ENCODE results near the gene ABR. TPM values are rescaled to one million over a fixed set of nuclear protein-coding genes. Genes with fewer than 3 reads are reported as not detected.

Gene ABR
- total and polyA plus RNA-seq, 4 donors, result 2.7 to 12.9 (median 6.8) TPM

DNA sequence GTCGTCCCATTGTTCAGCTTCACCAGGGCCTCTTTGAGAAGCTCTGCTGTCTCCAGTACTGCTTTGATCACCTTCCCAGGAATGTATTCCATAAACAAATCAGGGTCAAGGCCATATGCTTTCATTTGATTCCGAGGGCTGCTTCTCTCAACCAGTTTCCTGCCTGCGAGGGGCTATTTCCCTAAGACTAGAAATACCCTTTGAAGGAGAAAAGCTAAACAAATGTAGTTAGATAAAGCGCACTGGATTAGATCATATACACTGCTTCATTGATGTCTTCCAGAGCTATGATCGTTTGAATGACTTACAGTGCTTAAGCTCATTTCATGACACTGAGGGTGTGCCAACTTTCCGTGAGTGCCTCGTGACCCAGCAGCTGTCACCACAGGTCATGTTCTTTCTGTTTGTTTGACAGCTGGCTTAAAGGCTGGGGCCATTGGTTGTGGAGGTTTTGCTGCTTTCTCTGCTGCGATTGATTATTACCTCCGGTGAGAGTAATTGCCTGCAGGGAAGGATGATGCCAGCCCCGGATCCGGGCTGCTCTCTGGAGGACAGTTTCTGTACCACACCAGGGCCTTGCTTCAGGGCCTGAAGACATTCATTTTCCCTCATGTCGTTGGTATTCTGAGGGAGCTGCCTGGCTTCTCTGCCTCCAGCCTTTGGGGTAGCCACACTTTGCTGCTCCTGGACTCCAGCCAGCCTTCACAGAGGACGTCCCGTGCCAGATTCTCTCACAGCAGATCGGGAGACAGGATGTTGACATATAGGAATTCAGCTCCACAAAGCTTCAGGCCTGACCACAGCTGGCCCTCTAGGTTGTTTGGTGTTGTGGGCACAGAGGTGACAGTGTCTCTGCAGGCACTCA lies 179.0 kb downstream of the ABR start (continued):
- TF ChIP-seq, protein P1, sequence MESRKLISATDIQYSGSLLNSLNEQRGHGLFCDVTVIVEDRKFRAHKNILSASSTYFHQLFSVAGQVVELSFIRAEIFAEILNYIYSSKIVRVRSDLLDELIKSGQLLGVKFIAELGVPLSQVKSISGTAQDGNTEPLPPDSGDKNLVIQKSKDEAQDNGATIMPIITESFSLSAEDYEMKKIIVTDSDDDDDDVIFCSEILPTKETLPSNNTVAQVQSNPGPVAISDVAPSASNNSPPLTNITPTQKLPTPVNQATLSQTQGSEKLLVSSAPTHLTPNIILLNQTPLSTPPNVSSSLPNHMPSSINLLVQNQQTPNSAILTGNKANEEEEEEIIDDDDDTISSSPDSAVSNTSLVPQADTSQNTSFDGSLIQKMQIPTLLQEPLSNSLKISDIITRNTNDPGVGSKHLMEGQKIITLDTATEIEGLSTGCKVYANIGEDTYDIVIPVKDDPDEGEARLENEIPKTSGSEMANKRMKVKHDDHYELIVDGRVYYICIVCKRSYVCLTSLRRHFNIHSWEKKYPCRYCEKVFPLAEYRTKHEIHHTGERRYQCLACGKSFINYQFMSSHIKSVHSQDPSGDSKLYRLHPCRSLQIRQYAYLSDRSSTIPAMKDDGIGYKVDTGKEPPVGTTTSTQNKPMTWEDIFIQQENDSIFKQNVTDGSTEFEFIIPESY (IDR thresholded peaks at IDR 0.05), result no peak

DNA sequence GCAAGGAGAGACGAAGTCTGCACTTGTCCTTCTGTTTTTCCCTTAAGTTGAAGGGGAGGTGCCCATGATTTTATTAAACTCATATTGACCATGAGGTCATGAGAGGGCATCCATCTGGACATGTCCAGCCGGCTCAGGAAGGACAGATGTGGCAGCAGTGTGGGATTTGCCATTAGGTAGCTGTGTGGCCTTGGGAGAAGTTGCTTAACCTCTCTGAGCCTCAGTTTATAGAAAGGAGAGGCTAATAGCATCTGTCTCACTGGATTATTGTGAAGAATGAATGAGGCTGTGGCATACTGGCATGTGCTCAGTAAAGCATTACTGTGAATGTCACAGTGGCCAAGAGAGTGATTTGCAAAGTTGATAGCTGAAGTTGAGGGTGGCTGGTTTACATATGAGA lies 181.7 kb downstream of the ABR start:
- Histone ChIP-seq H3K4me1 (ENCODE audit: control insufficient read depth in 4 of 4, insufficient read depth in 4 of 4, low read length in 3 of 4) (peaks cover 2 to 35% (median 32%) of the 10 kb centered on the region in 4 donors), H3K27ac (ENCODE audit: low read depth in 1 of 2, low read length in 2 of 2) (no peak overlapping the region), H3K4me3 (ENCODE audit: low read depth in 1 of 3, low read length in 3 of 3) (peak overlapping the region in 2 of 3 donors; percentile 68 to 86), H3K27me3 (ENCODE audit: control insufficient read depth in 4 of 4, insufficient read depth in 4 of 4, low read length in 3 of 4) (no peaks in the 10 kb centered on the region), H3K9ac (ENCODE audit: low read depth in 1 of 2, low read length in 2 of 2) (no peak overlapping the region), H3K9me3 (ENCODE audit: control insufficient read depth in 4 of 4, low read length in 3 of 4) (no peaks in the 10 kb centered on the region), H3K36me3 (ENCODE audit: control insufficient read depth in 4 of 4, insufficient read depth in 3 of 4, low read depth in 1 of 4, low read length in 3 of 4) (peaks cover 3 to 23% (median 12%) of the 10 kb centered on the region in 4 donors)
- TF ChIP-seq, protein P2, sequence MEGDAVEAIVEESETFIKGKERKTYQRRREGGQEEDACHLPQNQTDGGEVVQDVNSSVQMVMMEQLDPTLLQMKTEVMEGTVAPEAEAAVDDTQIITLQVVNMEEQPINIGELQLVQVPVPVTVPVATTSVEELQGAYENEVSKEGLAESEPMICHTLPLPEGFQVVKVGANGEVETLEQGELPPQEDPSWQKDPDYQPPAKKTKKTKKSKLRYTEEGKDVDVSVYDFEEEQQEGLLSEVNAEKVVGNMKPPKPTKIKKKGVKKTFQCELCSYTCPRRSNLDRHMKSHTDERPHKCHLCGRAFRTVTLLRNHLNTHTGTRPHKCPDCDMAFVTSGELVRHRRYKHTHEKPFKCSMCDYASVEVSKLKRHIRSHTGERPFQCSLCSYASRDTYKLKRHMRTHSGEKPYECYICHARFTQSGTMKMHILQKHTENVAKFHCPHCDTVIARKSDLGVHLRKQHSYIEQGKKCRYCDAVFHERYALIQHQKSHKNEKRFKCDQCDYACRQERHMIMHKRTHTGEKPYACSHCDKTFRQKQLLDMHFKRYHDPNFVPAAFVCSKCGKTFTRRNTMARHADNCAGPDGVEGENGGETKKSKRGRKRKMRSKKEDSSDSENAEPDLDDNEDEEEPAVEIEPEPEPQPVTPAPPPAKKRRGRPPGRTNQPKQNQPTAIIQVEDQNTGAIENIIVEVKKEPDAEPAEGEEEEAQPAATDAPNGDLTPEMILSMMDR (IDR thresholded peaks at IDR 0.05; ENCODE audit: low read depth, low read length, missing input control), result no peak
- no peak for DNase-seq (ENCODE audit: low spot score)
- 44% methylated on average over 2 of the region's 2 CpGs for WGBS

DNA sequence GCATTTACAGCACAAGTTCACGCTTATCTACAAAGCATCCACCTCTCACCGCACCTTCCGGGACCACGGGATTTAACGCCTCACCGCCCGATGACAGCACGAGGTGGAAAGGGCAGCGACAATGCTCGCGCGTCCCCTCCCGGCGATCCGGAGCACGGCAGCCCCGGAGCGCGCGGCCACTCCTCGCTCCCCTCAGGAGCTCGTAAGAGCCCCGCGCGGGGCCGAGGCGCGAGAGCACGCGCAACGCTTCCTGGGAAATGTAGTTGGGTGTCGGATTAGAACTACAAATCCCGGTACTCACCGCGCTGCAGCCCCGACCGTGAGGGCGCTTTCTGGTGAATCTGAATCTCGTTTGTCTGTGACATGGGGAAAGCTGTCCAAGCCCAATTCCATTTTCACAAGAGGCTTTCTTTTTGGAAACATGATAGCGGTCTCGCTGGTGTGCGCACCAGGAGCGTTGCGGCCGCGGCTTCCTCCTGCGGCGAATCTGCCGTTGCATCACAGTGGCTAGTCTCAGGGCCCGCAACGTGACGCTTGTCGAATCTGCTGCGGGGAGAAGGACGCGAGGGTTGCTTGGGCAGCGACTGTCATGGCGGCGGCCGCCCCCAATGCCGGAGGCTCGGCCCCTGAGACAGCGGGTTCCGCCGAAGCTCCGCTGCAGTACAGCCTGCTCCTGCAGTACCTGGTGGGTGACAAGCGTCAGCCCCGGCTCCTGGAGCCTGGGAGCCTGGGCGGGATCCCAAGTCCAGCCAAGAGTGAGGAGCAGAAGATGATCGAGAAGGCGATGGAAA lies 183.0 kb downstream of the ABR start, which contains the start of gene TIMM22:
Gene TIMM22 (plus strand): TSS at position 576 of the 791 bp plus-strand sequence. CDS start 14 bp downstream, at position 590.
- peaks cover 2 to 34% (median 31%) of the 10 kb centered on the region in 4 donors for H3K4me1 ChIP-seq (ENCODE audit: control insufficient read depth in 4 of 4, insufficient read depth in 4 of 4, low read length in 3 of 4)
- H3K27ac ChIP-seq (ENCODE audit: low read depth in 1 of 2, low read length in 2 of 2), result peak within 1 kb of the TSS; percentile 86 to 94
- TF ChIP-seq, protein P3, sequence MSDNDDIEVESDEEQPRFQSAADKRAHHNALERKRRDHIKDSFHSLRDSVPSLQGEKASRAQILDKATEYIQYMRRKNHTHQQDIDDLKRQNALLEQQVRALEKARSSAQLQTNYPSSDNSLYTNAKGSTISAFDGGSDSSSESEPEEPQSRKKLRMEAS (IDR thresholded peaks at IDR 0.05), result peak; percentile 85
- TF ChIP-seq RXRA (IDR thresholded peaks at IDR 0.05), result peak; percentile 30 to 31
- peak; percentile 77 for TF ChIP-seq TAF1 (conservative IDR thresholded peaks at IDR 0.05)
- peak; percentile 68 for TF ChIP-seq SP1 (IDR thresholded peaks at IDR 0.05)
- TF ChIP-seq, protein P4, sequence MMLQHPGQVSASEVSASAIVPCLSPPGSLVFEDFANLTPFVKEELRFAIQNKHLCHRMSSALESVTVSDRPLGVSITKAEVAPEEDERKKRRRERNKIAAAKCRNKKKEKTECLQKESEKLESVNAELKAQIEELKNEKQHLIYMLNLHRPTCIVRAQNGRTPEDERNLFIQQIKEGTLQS (IDR thresholded peaks at IDR 0.05), result peak; percentile 73
- TF ChIP-seq, protein P2 (IDR thresholded peaks at IDR 0.05; ENCODE audit: low read depth, low read length, missing input control), result peak; percentile 97
- peak; percentile 100 for TF ChIP-seq YY1 (IDR thresholded peaks at IDR 0.05)
- TF ChIP-seq JUND (IDR thresholded peaks at IDR 0.05), result peak; percentile 16 to 17
- no peak for TF ChIP-seq FOXA1 (IDR thresholded peaks at IDR 0.05)
- peak; percentile 45 for TF ChIP-seq NR2F2 (IDR thresholded peaks at IDR 0.05)
- peak in 1 of 2 donors; percentile 19 for TF ChIP-seq HNF4A (conservative IDR thresholded peaks at IDR 0.05)
- TF ChIP-seq EGR1 (IDR thresholded peaks at IDR 0.05; ENCODE audit: low read depth in 2 of 2), result no peak
- TF ChIP-seq, protein P5, sequence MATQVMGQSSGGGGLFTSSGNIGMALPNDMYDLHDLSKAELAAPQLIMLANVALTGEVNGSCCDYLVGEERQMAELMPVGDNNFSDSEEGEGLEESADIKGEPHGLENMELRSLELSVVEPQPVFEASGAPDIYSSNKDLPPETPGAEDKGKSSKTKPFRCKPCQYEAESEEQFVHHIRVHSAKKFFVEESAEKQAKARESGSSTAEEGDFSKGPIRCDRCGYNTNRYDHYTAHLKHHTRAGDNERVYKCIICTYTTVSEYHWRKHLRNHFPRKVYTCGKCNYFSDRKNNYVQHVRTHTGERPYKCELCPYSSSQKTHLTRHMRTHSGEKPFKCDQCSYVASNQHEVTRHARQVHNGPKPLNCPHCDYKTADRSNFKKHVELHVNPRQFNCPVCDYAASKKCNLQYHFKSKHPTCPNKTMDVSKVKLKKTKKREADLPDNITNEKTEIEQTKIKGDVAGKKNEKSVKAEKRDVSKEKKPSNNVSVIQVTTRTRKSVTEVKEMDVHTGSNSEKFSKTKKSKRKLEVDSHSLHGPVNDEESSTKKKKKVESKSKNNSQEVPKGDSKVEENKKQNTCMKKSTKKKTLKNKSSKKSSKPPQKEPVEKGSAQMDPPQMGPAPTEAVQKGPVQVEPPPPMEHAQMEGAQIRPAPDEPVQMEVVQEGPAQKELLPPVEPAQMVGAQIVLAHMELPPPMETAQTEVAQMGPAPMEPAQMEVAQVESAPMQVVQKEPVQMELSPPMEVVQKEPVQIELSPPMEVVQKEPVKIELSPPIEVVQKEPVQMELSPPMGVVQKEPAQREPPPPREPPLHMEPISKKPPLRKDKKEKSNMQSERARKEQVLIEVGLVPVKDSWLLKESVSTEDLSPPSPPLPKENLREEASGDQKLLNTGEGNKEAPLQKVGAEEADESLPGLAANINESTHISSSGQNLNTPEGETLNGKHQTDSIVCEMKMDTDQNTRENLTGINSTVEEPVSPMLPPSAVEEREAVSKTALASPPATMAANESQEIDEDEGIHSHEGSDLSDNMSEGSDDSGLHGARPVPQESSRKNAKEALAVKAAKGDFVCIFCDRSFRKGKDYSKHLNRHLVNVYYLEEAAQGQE (IDR thresholded peaks at IDR 0.05), result peak; percentile 43
- no peak for TF ChIP-seq FOXA2 (IDR thresholded peaks at IDR 0.05)

More for the DNA sequence above, 183.0 kb downstream of the ABR start, which contains the start of gene TIMM22:
- H3K4me3 ChIP-seq (ENCODE audit: low read depth in 1 of 3, low read length in 3 of 3), result peak within 1 kb of the TSS; percentile 68 to 86 (median 86)
- peak; percentile 90 for DNase-seq (ENCODE audit: low spot score)
- peak within 1 kb of the TSS; percentile 56 to 82 for H3K9ac ChIP-seq (ENCODE audit: low read depth in 1 of 2, low read length in 2 of 2)
- no peaks in the 10 kb centered on the region for H3K27me3 ChIP-seq (ENCODE audit: control insufficient read depth in 4 of 4, insufficient read depth in 4 of 4, low read length in 3 of 4)
- under 1% methylated on average over 71 of the region's 71 CpGs for WGBS
- H3K9me3 ChIP-seq (ENCODE audit: control insufficient read depth in 4 of 4, low read length in 3 of 4), result no peaks in the 10 kb centered on the region
- H3K36me3 ChIP-seq (ENCODE audit: control insufficient read depth in 4 of 4, insufficient read depth in 3 of 4, low read depth in 1 of 4, low read length in 3 of 4), result peaks cover 3 to 13% (median 8%) of the 10 kb centered on the region in 4 donors

Data from liver (tissue), 9 donors.